ENCODE data around the gene CENPX. TPM values are rescaled to one million over a fixed set of nuclear protein-coding genes. Genes with fewer than 3 reads are reported as not detected.
A peak's percentile ranks its signal among the peaks of the same experiment; 100 is the strongest.

Gene CENPX
- total RNA-seq, 1 experiment from 2014 or later: 46.6 TPM

DNA sequence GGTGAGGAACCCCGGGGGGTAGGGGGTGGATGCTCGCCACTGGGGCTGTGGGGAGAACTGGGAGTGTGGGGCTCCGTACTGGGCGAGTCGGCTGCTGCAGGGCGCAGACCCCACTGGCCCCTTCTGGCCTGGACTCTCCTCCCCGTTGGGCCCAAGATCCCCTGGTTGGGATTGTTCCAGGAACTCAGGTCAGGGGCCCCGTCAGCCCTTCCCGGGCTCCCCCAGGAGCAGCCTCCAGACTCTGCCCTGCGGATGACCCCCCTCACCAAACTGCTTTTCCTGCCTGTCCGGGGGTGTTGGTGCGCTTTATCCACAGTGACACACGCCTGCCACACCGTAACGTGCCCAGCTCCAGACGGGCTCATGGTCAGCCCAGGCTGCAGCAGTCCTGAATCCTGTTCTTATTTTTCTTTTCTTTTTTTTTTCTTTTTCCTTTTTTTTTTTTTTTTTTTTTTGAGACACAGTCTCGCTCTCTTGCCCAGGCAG, 21.1 kb downstream of the CENPX start:
- no peak for DNase-seq (ENCODE audit: extremely low read depth, low read depth)

GRCh38 chr17:82000803-82001570, 21.7 kb downstream of the CENPX start:
- no peak for DNase-seq (ENCODE audit: extremely low read depth, low read depth)

GRCh38 chr17:81999976-82000802, 22.5 kb downstream of the CENPX start:
- no peak for DNase-seq (ENCODE audit: extremely low read depth, low read depth)

GRCh38 chr17:81999587-81999975, 23.1 kb downstream of the CENPX start:
- DNase-seq (ENCODE audit: extremely low read depth, low read depth): no peak

GRCh38 chr17:81998691-81999438, 23.8 kb downstream of the CENPX start:
- DNase-seq (ENCODE audit: extremely low read depth, low read depth): no peak

DNA sequence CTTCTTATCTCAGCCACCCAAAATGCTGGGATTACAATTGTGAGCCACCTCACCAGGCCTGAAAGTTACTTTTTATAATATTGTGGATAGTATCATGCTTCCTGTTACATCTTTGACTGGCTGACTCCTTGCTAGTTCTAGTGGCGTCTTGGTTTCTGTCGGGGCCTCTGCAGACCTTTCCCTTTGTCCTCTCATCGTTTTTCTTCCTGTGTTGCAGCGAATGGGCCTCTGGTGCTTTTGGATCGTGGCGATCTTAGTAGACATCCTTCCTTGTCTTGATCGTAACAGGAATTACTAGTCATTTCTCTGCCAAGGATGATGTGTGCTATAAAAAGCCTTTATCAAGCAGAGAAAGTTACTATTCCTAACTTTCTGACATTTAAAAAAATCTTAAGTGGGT, 24.5 kb downstream of the CENPX start:
- no peak for DNase-seq (ENCODE audit: extremely low read depth, low read depth)

DNA sequence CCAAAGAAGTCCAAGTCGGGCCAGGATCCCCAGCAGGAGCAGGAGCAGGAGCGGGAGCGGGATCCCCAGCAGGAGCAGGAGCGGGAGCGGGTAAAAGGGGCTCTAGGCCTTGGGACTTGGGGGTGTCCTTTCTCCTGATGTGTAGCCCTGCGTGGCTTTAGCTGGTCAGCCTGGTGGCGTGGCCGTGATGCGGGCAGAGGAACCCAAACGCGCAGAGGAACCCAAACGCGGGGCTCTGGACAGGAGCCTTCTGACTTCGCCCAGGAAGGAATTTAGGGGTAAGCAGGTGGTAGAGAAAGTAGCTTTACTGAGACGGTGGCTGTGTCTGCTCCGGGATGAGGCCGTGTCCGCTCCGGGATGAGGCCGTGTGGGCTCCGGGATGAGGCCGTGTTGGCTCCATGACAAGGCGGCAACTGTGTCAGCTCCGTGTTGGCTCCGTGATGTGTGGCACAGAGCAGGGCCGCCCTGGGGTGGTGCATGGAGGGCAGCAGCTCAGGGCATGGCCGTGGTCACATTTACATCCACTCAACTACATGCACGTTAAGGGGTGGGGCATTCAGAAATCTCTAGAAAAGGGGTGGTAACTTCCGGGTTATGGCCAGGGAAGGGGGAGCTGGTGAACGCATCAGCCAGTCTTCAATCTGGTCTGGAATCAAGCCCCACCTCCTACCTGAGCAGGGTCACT, 25.8 kb downstream of the CENPX start:
- no peak for DNase-seq (ENCODE audit: extremely low read depth, low read depth)

DNA sequence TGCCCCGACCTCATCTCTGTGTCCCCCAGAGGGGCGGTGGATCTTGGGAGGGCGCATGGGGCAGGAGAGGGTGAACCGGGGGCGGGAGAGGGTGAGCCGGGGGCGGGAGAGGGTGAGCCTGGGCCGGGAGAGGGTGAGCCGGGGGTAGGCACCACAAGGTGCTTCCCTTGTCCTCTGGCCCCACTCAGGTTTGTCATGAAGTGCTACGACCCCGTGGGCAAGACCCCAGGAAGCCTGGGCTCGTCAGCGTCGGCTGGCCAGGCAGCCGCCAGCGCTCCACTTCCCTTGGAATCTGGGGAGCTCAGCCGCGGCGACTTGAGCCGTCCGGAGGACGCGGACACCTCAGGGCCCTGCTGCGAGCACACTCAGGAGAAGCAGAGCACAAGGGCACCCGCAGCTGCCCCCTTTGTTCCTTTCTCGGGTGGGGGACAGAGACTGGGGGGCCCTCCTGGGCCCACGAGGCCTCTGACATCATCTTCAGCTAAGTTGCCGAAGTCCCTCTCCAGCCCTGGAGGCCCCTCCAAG, 26.4 kb downstream of the CENPX start:
- DNase-seq (ENCODE audit: extremely low read depth, low read depth): no peak

- DNase-seq (ENCODE audit: extremely low read depth, low read depth): no peak
These were observed 27.0 kb downstream of the CENPX start for GRCh38 chr17:81995463-81996231.

DNA sequence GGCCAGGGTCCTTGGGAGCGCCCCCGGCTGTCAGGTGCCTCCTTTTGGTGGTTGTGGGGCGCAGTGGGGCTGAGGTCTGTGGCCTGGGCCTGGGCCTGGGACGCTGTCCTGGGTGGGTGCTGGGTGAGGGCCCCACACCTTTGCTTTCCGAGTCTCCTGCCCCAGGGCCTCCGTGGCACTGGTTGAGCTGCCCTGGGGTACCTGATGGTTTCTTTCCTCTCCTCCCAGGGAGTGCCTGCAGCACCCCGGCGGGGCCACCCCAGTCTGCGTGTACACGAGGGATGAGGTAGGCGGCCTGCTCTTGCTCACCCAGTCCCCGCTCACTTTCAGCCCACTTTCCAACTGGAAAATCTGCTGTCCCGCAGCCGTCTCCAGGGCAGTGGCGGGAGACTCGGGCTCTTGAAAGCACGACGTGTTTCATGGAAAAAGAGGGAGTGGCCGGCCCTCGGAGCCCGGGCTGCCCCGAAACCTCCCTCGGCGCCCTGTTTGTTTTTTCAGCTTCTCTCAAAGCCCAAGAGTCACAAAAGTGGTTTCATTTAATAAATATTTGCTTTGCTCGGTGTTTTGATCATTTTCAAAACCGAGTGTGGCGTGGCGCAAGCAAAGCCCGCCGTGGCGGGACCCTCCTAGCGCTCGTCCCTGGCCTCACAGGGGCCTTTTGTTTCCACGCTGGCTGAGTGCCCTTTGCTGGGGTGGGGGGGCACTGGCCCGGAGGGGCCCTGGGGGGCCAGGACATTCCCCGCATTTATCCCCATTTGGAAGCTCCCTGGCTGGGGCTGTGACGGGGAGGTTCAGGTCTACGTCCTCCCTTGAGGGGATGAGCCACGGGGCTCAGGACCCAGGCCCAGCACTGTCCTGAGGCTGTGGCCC, 27.9 kb downstream of the CENPX start:
- DNase-seq (ENCODE audit: extremely low read depth, low read depth): no peak

- no peak for DNase-seq (ENCODE audit: extremely low read depth, low read depth)
These were observed 28.7 kb downstream of the CENPX start for GRCh38 chr17:81993729-81994592.

GRCh38 chr17:81992306-81993102, 30.2 kb downstream of the CENPX start:
- no peak for DNase-seq (ENCODE audit: extremely low read depth, low read depth)

DNA sequence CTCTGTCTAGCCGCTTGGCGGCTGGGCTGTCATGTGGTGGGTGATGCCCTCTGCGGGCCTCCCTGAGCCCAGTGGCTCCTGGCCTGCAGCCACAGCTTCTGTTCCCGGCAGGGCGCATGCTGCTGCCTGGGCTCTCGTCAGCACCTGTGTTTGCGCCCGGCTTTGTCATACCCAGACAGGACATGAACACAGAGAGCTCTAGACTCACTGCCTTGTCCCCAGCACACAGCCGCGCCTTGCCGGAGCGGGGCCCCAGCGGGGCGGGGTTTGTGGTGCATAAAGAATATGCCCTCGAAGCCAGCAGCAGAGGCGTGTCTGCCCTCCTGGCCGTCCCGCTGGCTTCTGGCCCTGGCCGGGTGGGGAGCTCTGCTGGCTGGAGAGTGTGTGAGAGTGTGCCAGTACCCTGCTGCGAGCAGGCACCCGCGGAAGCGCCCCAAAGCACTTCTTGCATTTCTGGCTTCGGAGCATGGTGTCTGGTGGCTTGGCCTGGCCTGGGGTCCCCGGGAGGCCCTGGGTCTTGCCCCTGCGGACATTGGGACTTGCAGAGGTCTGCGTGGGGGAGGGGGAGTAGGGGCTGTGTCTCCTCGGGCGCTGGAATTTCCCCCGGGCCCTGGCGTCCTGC, 30.9 kb downstream of the CENPX start:
- peak; percentile 30 for DNase-seq (ENCODE audit: extremely low read depth, low read depth)

GRCh38 chr17:81990836-81991683, 31.6 kb downstream of the CENPX start:
- no peak for DNase-seq (ENCODE audit: extremely low read depth, low read depth)

DNA sequence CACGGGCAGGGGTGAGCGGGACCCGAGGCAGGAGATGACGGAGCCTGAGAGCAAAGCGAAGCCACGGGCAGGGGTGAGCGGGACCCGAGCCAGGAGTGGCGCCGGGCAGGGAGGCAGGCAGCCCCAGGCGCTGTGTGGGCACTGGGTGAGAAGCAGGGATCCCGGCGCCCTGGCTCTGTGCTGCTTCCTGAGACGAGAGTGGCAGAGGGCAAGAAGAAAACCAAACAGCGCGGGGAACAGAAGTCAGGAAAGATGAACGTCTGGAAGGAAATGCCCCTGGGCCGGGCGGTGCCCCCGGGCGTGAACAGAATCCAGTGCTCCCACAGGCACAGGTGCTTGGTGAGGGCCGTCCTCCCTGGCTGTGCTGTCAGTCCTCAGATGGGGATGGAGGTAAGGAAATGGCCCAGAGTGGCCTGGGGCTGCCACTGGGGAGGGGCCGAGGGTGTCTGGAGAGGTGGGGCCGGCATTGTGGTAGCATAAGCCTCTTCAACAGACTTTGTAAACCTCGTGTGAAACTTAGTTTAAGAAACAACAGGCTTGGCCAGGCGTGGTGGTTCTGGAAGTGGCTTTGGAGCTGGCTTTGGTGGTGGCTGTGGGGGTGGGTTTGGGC, 35.4 kb downstream of the CENPX start:
- DNase-seq (ENCODE audit: extremely low read depth, low read depth): no peak
